Fibroblast of lung (primary cell): ENCODE results near the gene MFAP3.

Experiments used
- EZH2 ChIP-seq: IDR thresholded peaks from 2 replicates; pipeline ENCODE4 v1.5.1; 2012; ENCODE audit warnings: low read length, control low read depth, mild to moderate bottlenecking; ENCODE audit errors: missing control alignments
- TF ChIP-seq, protein P1 (sequence below), 2 donors: IDR thresholded peaks in 1 of 2; conservative IDR thresholded peaks in 1 of 2; 1 replicate in 1 of 2; 2 replicates in 1 of 2; pipeline ENCODE4 v1.5.1; 2011 to 2012; ENCODE audit warnings: low read length in 2 of 2, control low read depth in 1 of 2, inconsistent platforms in 1 of 2, low read depth in 1 of 2, mild to moderate bottlenecking in 1 of 2

DNA sequence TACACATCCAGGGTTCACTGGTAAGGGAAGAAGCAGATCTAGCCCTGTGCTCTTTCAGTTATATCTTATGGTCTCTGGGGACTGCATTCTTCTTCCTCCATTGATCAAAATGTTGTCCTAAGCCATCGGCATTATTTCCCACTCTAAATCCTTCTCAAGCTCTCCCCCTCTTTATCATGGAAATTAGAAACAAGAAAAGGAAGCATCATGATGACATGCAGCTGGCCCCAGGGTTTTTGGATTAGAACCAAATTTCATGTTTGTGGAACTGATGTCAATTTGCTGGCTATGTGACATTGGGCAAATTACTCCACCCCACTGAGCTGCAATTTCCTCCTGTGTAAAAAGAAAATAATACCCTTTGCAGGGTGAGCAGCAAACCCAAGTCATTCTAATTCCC is 39.5 kb downstream of the MFAP3 start:
- TF ChIP-seq, protein P1, sequence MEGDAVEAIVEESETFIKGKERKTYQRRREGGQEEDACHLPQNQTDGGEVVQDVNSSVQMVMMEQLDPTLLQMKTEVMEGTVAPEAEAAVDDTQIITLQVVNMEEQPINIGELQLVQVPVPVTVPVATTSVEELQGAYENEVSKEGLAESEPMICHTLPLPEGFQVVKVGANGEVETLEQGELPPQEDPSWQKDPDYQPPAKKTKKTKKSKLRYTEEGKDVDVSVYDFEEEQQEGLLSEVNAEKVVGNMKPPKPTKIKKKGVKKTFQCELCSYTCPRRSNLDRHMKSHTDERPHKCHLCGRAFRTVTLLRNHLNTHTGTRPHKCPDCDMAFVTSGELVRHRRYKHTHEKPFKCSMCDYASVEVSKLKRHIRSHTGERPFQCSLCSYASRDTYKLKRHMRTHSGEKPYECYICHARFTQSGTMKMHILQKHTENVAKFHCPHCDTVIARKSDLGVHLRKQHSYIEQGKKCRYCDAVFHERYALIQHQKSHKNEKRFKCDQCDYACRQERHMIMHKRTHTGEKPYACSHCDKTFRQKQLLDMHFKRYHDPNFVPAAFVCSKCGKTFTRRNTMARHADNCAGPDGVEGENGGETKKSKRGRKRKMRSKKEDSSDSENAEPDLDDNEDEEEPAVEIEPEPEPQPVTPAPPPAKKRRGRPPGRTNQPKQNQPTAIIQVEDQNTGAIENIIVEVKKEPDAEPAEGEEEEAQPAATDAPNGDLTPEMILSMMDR (conservative IDR thresholded peaks at IDR 0.05 in 1 of 2, IDR thresholded peaks at IDR 0.05 in 1 of 2; ENCODE audit: low read depth in 1 of 2, low read length in 2 of 2), result no peak
- TF ChIP-seq EZH2, result no peak
